GM18498 (cell line): Measurements from ENCODE around the gene FMN2.

ENCODE experiments used
- ATAC-seq: cut with Tn5 transposase; IDR thresholded peaks from one replicate; pipeline ENCODE4 v1.9.1; 2021; ENCODE audit warnings: mild to moderate bottlenecking, moderate library complexity; ENCODE audit not compliant: unreplicated experiment

FMN2 gene

GRCh38 chr1:240096974-240097373 lies 5.3 kb downstream of the FMN2 start:
- no peak for ATAC-seq

GRCh38 chr1:240098534-240098933 lies 6.9 kb downstream of the FMN2 start:
- ATAC-seq: no peak

GRCh38 chr1:240099329-240099728 lies 7.6 kb downstream of the FMN2 start:
- no peak for ATAC-seq

GRCh38 chr1:240099748-240100147 lies 8.1 kb downstream of the FMN2 start:
- ATAC-seq: no peak

GRCh38 chr1:240100371-240100934 lies 8.8 kb downstream of the FMN2 start:
- ATAC-seq: no peak

- ATAC-seq: no peak
Observed at GRCh38 chr1:240101306-240101705, 9.6 kb downstream of the FMN2 start.

- ATAC-seq: no peak
Observed at GRCh38 chr1:240101737-240102136, 10.1 kb downstream of the FMN2 start.

GRCh38 chr1:240104672-240105071 lies 13.0 kb downstream of the FMN2 start:
- no peak for ATAC-seq

GRCh38 chr1:240107058-240107684 lies 15.5 kb downstream of the FMN2 start:
- ATAC-seq: no peak

GRCh38 chr1:240109130-240109529 lies 17.4 kb downstream of the FMN2 start:
- no peak for ATAC-seq

GRCh38 chr1:240109920-240110636 lies 18.4 kb downstream of the FMN2 start:
- ATAC-seq: no peak

- no peak for ATAC-seq
Observed at GRCh38 chr1:240111558-240111957, 19.9 kb downstream of the FMN2 start.

- ATAC-seq: no peak
Observed at GRCh38 chr1:240114222-240114621, 22.5 kb downstream of the FMN2 start.

- no peak for ATAC-seq
Observed at GRCh38 chr1:240115831-240116230, 24.1 kb downstream of the FMN2 start.

GRCh38 chr1:240116831-240117769 lies 25.4 kb downstream of the FMN2 start:
- no peak for ATAC-seq

- ATAC-seq: no peak
Observed at GRCh38 chr1:240117930-240118329, 26.2 kb downstream of the FMN2 start.

- ATAC-seq: no peak
Observed at GRCh38 chr1:240122639-240123613, 31.2 kb downstream of the FMN2 start.

GRCh38 chr1:240126821-240127220 lies 35.1 kb downstream of the FMN2 start:
- ATAC-seq: no peak

GRCh38 chr1:240128366-240128765 lies 36.7 kb downstream of the FMN2 start:
- no peak for ATAC-seq

GRCh38 chr1:240134113-240134512 lies 42.4 kb downstream of the FMN2 start:
- ATAC-seq: no peak
